CD8-positive, alpha-beta memory T cell (primary cell): ENCODE results near the gene NLGN2. TPM values are rescaled to one million over a fixed set of nuclear protein-coding genes. Genes with fewer than 3 reads are reported as not detected.

Source experiments
- CTCF ChIA-PET: fragments of 350-600 bp; sonication (Branson Sonifier 250); formaldehyde crosslinking; loops from one replicate; lab custom pipeline; 2021; ENCODE audit warnings: antibody characterized with exemption; lab: Charles Lee
- POLR2A ChIA-PET: fragments of 350-600 bp; sonication (Branson Sonifier 250); formaldehyde crosslinking; loops from one replicate; lab custom pipeline; 2021; ENCODE audit warnings: antibody characterized with exemption; lab: Charles Lee
- DNase-seq, 5 donors: peaks; one replicate each; pipeline versions ENCODE4 v3.0.0 to v3.0.0-alpha.2; 2020 to 2022; ENCODE audit warnings: mixed read lengths in 1 of 5
- H3K27ac ChIP-seq: one replicate; pipeline ENCODE4 v1.7.0; 2013; ENCODE audit warnings: low read depth, mild to moderate bottlenecking, low read length, moderate library complexity
- H3K27me3 ChIP-seq: 2 replicates; pipeline ENCODE4 v1.7.0; 2013; ENCODE audit warnings: low read length, mild to moderate bottlenecking; ENCODE audit not compliant: insufficient read depth, poor library complexity, severe bottlenecking
- H3K36me3 ChIP-seq: 2 replicates; pipeline ENCODE4 v1.7.0; 2013; ENCODE audit warnings: mild to moderate bottlenecking, low read length, moderate library complexity; ENCODE audit not compliant: insufficient read depth
- H3K4me1 ChIP-seq: 2 replicates; pipeline ENCODE4 v1.7.0; 2013; ENCODE audit warnings: mild to moderate bottlenecking, low read length, moderate library complexity; ENCODE audit not compliant: insufficient read depth
- H3K4me3 ChIP-seq: 2 replicates; pipeline ENCODE4 v1.7.0; 2013; ENCODE audit warnings: mild to moderate bottlenecking, low read length
- H3K9me3 ChIP-seq: 2 replicates; pipeline ENCODE4 v1.7.0; 2013; ENCODE audit warnings: mild to moderate bottlenecking, low read length
- H3K27ac Mint-ChIP-seq, 8 donors: one replicate each; pipeline ENCODE4 v1.8.0; 2020 to 2021; ENCODE audit warnings: mixed read lengths in 8 of 8, mild to moderate bottlenecking in 6 of 8, inconsistent platforms in 3 of 8, moderate library complexity in 3 of 8
- H3K27me3 Mint-ChIP-seq, 2 donors: one replicate each; pipeline ENCODE4 v1.8.0; 2020 to 2021; ENCODE audit warnings: mixed read lengths in 2 of 2, mild to moderate bottlenecking in 1 of 2, moderate library complexity in 1 of 2
- H3K36me3 Mint-ChIP-seq, 3 donors: one replicate each; pipeline ENCODE4 v1.8.0; 2020 to 2021; ENCODE audit warnings: mixed read lengths in 3 of 3, inconsistent platforms in 1 of 3, mild to moderate bottlenecking in 1 of 3
- H3K4me1 Mint-ChIP-seq, 3 donors: one replicate each; pipeline ENCODE4 v1.8.0; 2020 to 2021; ENCODE audit warnings: mixed read lengths in 3 of 3, inconsistent platforms in 1 of 3, mild to moderate bottlenecking in 1 of 3
- H3K4me3 Mint-ChIP-seq, 7 donors: one replicate each; pipeline ENCODE4 v1.8.0; 2020 to 2021; ENCODE audit warnings: mixed read lengths in 7 of 7, mild to moderate bottlenecking in 6 of 7, moderate library complexity in 4 of 7, inconsistent platforms in 2 of 7
- H3K9me3 Mint-ChIP-seq, 5 donors: one replicate each; pipeline ENCODE4 v1.8.0; 2020 to 2022; ENCODE audit warnings: mixed read lengths in 5 of 5, mild to moderate bottlenecking in 3 of 5, moderate library complexity in 2 of 5, inconsistent platforms in 1 of 5
- polyA plus RNA-seq: library from polyadenylated mRNA; unstranded; fragments of 300-500 nt; fragmentation: Illumina TruSeq; gene quantifications from one replicate; pipeline ENCODE4 v1.2.3, GENCODE V29; 2021
- total RNA-seq, 2 experiments: library from RNA; stranded (reverse); gene quantifications; one replicate each; pipeline ENCODE4 v1.2.3, GENCODE V29; 2021

Gene NLGN2
- total and polyA plus RNA-seq, 3 experiments from 2014 or later = 0.06 to 6.6 (median 5.6) TPM

DNA sequence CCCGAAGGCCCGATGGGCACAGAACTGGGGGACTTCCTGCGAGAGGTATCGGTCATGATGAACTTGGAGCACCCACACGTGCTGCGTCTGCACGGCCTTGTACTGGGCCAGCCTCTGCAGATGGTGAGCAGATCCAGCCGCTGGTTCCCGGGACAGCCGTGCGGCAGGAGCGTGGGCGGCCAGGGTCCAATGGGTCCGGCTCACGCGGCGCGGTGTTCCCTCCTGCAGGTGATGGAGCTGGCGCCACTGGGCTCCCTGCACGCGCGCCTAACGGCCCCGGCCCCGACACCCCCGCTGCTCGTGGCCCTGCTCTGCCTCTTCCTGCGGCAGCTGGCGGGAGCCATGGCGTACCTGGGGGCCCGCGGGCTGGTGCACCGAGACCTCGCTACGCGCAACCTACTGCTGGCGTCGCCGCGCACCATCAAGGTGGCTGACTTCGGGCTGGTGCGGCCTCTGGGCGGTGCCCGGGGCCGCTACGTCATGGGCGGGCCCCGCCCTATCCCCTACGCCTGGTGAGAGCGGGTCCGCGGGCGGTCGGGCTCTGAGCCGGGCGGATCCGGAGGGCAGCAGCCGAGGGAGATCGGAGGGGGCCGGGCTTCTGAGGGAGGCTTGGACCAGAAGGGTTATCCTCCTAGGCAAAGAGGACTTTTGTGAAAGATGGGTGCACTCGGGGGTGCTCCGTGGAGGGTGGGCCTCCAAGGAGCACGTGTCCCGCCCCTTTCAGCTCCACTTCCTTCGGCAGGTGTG lies 23.7 kb upstream of the NLGN2 start:
- peaks cover 16% of the 10 kb centered on the region for H3K27me3 ChIP-seq
- H3K27ac ChIP-seq = peak overlapping the region; percentile 79
- H3K4me3 ChIP-seq = peak overlapping the region; percentile 83
- ChIA-PET POLR2A (interaction anchor here (0.7 to 1.9 kb wide), 15 partner anchors 9 to 100 kb away, joined by 3 to 16 read pairs (median 3); partner anchors contain the start of genes ACAP1, PLSCR3, POLR2A and TMEM102), CTCF (interaction anchor here (0.9 to 2.1 kb wide), 8 partner anchors 10 to 177 kb away, joined by 3 to 15 read pairs (median 4); partner anchors contain the start of genes PLSCR3 and TMEM102)
- no peaks in the 10 kb centered on the region for H3K9me3 ChIP-seq
- peak overlapping the region; percentile 85 to 97 (median 92) for H3K27ac Mint-ChIP-seq
- DNase-seq = peak; percentile 72 to 88 (median 80)
- peaks cover 18 to 33% of the 10 kb centered on the region in 2 donors for H3K27me3 Mint-ChIP-seq
- H3K36me3 Mint-ChIP-seq = peaks cover 0 to 19% (median 6%) of the 10 kb centered on the region in 3 donors
- peak overlapping the region; percentile 78 to 92 (median 87) for H3K4me3 Mint-ChIP-seq
- H3K36me3 ChIP-seq = no peaks in the 10 kb centered on the region
- peaks cover 0 to 5% (median 2%) of the 10 kb centered on the region in 5 donors for H3K9me3 Mint-ChIP-seq
- peaks cover 13% of the 10 kb centered on the region for H3K4me1 ChIP-seq
- H3K4me1 Mint-ChIP-seq = peaks cover 12 to 16% (median 15%) of the 10 kb centered on the region in 3 donors

DNA sequence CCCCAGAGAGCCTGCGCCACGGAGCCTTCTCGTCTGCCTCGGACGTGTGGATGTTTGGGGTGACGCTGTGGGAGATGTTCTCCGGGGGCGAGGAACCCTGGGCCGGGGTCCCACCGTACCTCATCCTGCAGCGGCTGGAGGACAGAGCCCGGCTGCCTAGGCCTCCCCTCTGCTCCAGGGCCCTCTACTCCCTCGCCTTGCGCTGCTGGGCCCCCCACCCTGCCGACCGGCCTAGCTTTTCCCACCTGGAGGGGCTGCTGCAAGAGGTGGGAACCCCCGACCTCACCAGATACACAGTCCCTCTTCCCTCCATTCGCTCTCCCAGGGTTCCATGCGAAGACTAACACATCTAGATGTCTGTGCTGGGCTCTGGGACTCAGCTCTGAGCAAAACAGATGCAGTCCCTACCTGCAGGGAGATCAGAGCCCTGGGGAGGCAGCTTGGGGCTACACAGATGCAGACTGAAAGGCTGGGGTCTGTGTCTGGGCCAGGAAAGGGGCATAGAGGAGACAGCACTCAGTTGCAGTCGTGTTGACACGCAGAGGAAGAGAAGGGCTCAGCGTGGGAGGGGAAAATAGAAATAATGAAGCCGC lies 23.1 kb upstream of the NLGN2 start:
- POLR2A ChIA-PET = interaction anchor here (0.5 to 1.9 kb wide), 14 partner anchors 9 to 100 kb away, joined by 3 to 16 read pairs (median 4); partner anchors contain the start of genes ACAP1, PLSCR3, POLR2A and TMEM102
- Mint-ChIP-seq H3K27ac (peak overlapping the region; percentile 85 to 97 (median 92)), H3K4me1 (peaks cover 12 to 16% (median 16%) of the 10 kb centered on the region in 3 donors), H3K4me3 (peak overlapping the region; percentile 78 to 92 (median 87)), H3K36me3 (peaks cover 0 to 26% (median 0%) of the 10 kb centered on the region in 3 donors), H3K27me3 (peaks cover 16 to 26% of the 10 kb centered on the region in 2 donors), H3K9me3 (no peaks in the 10 kb centered on the region)
- Histone ChIP-seq H3K27me3 (peaks cover 16% of the 10 kb centered on the region), H3K9me3 (no peaks in the 10 kb centered on the region), H3K4me3 (peak overlapping the region; percentile 83), H3K27ac (peak overlapping the region; percentile 79), H3K4me1 (peaks cover 13% of the 10 kb centered on the region), H3K36me3 (peaks cover 4% of the 10 kb centered on the region)
- DNase-seq = no peak
- CTCF ChIA-PET = interaction anchor here (0.9 to 2.1 kb wide), 8 partner anchors 9 to 176 kb away, joined by 3 to 15 read pairs (median 4); partner anchors contain the start of genes PLSCR3 and TMEM102

DNA sequence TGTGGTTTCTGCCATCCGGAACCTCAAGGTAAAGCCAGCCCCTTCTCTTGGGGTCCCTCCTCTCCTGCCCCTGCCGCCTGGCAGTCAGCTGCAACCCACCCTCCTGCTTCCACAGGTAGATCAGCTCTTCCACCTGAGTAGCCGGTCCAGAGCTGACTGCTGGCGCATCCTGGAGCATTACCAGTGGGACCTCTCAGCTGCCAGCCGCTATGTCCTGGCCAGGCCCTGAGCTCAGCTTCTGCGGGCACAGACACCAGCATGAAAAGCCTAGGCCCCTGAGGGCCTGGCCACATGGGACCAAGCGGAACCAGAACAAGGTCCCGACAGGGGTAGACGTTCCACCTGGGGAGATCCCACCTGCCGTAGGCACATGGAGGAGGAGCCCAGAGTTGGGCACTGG lies 18.8 kb upstream of the NLGN2 start:
- H3K27ac Mint-ChIP-seq = peak overlapping the region in 2 of 8 donors; percentile 37 to 72
- H3K4me1 ChIP-seq = peaks cover 35% of the 10 kb centered on the region
- no peak overlapping the region for H3K4me3 ChIP-seq
- peaks cover 0 to 60% (median 3%) of the 10 kb centered on the region in 3 donors for H3K36me3 Mint-ChIP-seq
- POLR2A ChIA-PET = interaction anchor here (0.6 kb wide), 1 partner anchor 184 kb away, joined by 5 read pairs; no protein-coding TSS in a partner anchor
- no peak overlapping the region for H3K27ac ChIP-seq
- H3K4me1 Mint-ChIP-seq = peaks cover 21 to 44% (median 28%) of the 10 kb centered on the region in 3 donors
- no peaks in the 10 kb centered on the region for H3K27me3 ChIP-seq
- CTCF ChIA-PET = interaction anchor here (0.8 to 1.4 kb wide), 3 partner anchors 15 to 48 kb away, joined by 3 to 4 read pairs (median 3); partner anchors contain the start of gene TMEM256
- H3K27me3 Mint-ChIP-seq = no peaks in the 10 kb centered on the region
- DNase-seq = no peak
- peaks cover 32% of the 10 kb centered on the region for H3K36me3 ChIP-seq
- H3K9me3 ChIP-seq = no peaks in the 10 kb centered on the region
- peak overlapping the region in 1 of 7 donors; percentile 66 for H3K4me3 Mint-ChIP-seq
- no peaks in the 10 kb centered on the region for H3K9me3 Mint-ChIP-seq

DNA sequence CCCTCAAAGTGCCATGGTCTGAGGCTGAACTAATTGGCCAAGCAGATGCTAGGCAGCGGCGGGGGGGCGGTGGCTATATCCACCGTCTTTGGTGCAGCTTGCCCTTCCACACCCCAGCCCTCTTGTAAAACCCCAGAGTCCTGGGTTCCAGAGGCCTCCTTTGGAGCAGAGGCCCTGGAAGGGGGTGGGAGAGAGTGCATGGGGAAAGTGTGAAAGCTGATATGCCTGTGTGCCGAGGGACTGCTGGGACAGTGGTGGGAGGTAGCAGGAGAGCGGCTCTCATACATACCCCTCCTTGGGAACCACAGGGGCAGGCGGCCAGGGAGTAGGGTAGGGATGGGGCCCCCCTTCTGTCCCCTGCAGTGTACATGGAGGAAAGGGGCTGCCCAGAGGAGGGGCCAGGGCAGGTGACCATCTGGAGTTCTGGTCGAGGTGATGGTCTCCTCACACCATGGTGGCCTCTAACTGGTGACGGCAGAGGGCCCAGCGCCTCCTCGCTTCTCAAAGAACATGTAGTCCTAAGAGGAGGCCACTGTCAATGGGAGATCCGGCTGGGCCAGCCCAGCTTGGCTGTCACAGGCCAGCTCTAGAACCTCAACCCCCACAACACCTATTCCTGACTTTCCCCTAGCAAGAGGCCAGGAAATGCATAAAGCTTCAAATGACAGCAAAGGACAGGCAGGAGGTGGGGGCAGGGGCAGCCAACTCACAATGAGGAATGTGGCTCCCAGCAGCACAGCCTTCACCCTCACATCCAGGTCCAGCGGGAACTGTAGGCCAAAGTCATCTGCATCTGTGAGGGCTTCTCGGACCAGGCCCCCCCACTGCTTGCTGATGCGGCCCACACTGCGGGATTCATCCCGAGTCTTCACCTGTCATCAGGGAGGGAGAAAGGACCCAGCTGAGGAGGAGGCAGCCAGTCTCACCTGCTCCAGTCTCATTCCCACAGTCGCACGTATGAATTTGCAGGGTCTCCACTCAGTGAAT lies 17.4 kb upstream of the NLGN2 start:
- Mint-ChIP-seq H3K4me1 (peaks cover 22 to 41% (median 27%) of the 10 kb centered on the region in 3 donors), H3K27ac (peak overlapping the region in 3 of 8 donors; percentile 6 to 78 (median 37)), H3K4me3 (peak overlapping the region in 1 of 7 donors; percentile 66), H3K27me3 (no peaks in the 10 kb centered on the region), H3K9me3 (no peaks in the 10 kb centered on the region), H3K36me3 (peaks cover 0 to 64% (median 3%) of the 10 kb centered on the region in 3 donors)
- ChIA-PET POLR2A (no interaction called here), CTCF (interaction anchor here (0.6 kb wide), 1 partner anchor 10 kb away, joined by 4 read pairs; no protein-coding TSS in a partner anchor)
- Histone ChIP-seq H3K4me3 (no peak overlapping the region), H3K4me1 (peaks cover 34% of the 10 kb centered on the region), H3K9me3 (no peaks in the 10 kb centered on the region), H3K36me3 (peaks cover 32% of the 10 kb centered on the region), H3K27me3 (no peaks in the 10 kb centered on the region), H3K27ac (no peak overlapping the region)
- DNase-seq = no peak

DNA sequence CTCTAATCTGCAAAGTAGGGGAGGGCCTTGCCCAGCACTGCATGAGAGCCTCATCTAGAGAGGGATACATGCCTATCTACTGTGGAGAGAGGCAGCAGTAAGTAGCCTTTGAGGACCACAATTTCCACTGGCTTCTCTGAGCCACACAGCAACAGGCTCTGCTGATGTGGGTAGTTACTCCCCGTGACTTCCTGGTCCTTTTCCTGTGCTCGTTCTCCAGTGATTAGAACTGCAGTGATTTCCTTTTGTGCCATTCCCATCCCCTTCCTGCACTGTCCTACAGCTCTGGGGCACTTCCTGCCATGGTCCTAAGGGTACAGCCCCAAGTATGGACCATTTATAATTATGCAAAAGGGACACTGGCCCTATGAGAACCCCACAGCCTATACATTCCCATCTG lies 16.3 kb upstream of the NLGN2 start:
- Mint-ChIP-seq H3K27me3 (no peaks in the 10 kb centered on the region), H3K9me3 (no peaks in the 10 kb centered on the region), H3K4me3 (peak overlapping the region in 3 of 7 donors; percentile 23 to 76 (median 47)), H3K27ac (peak overlapping the region in 4 of 8 donors; percentile 29 to 84 (median 37)), H3K36me3 (peaks cover 0 to 62% (median 3%) of the 10 kb centered on the region in 3 donors), H3K4me1 (peaks cover 22 to 46% (median 27%) of the 10 kb centered on the region in 3 donors)
- Histone ChIP-seq H3K9me3 (no peaks in the 10 kb centered on the region), H3K36me3 (peaks cover 32% of the 10 kb centered on the region), H3K27me3 (no peaks in the 10 kb centered on the region), H3K4me3 (no peak overlapping the region), H3K4me1 (peaks cover 35% of the 10 kb centered on the region), H3K27ac (no peak overlapping the region)
- no peak for DNase-seq
- ChIA-PET POLR2A (no interaction called here), CTCF (no interaction called here)

DNA sequence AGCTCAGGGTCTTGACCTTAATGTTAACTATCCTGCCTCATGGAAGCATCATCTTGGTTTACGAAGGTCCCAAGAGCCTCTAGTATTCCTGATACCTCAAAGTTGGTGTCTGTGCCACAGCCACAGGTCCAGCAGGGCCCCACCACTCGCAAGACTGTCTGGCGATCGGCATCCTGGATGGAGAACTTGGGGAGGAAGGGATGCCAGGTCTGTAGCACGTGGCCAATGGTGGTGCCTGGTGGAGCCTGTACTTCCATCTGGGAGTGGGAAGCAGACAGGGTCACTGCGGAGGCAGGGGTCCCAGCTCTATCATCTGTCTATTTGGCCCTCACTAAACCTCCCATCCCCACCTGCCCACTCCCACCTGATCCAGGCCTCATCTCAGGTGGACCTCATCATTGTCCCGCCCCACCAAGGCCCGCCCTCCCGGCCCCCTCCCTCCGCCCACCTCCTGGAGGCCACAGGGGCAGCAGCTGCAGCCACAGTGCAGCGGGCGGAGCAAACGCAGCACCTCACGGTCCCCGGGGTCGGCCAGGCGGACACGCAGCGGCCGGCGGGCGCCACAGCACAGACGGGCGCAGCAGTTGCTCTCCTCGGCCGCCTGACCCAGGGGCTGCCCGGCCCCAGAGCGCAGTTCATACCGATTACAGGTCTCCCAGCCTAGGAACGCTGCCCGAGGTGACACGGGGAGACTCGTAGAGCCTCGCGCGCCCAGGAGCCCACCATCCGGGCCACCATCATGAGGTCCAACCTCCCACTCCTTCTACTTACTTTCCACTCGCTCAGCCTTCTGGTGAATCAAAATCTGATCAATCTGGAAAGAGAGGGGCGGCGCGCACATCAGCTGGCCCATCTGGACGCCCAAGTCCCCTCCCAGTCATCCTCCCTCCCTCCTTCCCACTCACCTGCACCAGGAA lies 14.7 kb upstream of the NLGN2 start:
- Histone ChIP-seq H3K4me3 (peak overlapping the region; percentile 88), H3K4me1 (peaks cover 35% of the 10 kb centered on the region), H3K27ac (peak overlapping the region; percentile 80), H3K27me3 (no peaks in the 10 kb centered on the region), H3K36me3 (peaks cover 32% of the 10 kb centered on the region), H3K9me3 (no peaks in the 10 kb centered on the region)
- peak in 1 of 5 donors; percentile 38 for DNase-seq
- Mint-ChIP-seq H3K27ac (peak overlapping the region in 7 of 8 donors; percentile 42 to 98 (median 76)), H3K9me3 (no peaks in the 10 kb centered on the region), H3K36me3 (peaks cover 0 to 52% (median 3%) of the 10 kb centered on the region in 3 donors), H3K4me3 (peak overlapping the region; percentile 70 to 99 (median 93)), H3K4me1 (peaks cover 22 to 46% (median 27%) of the 10 kb centered on the region in 3 donors), H3K27me3 (no peaks in the 10 kb centered on the region)
- ChIA-PET POLR2A (interaction anchor here (0.7 kb wide), 1 partner anchor 11 kb away, joined by 5 read pairs; the partner anchor contains the start of gene TMEM256), CTCF (no interaction called here)
